MM.1S (cell line): ENCODE measurements around the gene TCAF2.
A peak's percentile ranks its signal among the peaks of the same experiment; 100 is the strongest.
"Not testable (repeated sequence)": the region's sequence is repeated elsewhere in the genome, so short reads cannot be mapped to it uniquely, and the experiment has no call there.

ENCODE experiments used
- DNase-seq: peaks from one replicate; pipeline ENCODE4 v3.0.0-alpha.2; 2015
- H2AFZ ChIP-seq: fragments of 300-600 bp; sonication (generic); 2 replicates; pipeline ENCODE4 v1.6.0; 2016; ENCODE audit warnings: antibody characterized with exemption, low read length
- H3F3A ChIP-seq: fragments of 300-600 bp; sonication (generic); 2 replicates; pipeline ENCODE4 v1.6.1; 2016; ENCODE audit warnings: mild to moderate bottlenecking, antibody characterized with exemption, low read length, moderate library complexity, mixed read lengths; ENCODE audit not compliant: insufficient read depth
- H3K27ac ChIP-seq: fragments of 300-600 bp; sonication (generic); 2 replicates; pipeline ENCODE4 v1.5.1; 2016; ENCODE audit warnings: mild to moderate bottlenecking, low read length
- H3K27me3 ChIP-seq: fragments of 300-600 bp; sonication (generic); replicated peaks from 2 replicates; pipeline ENCODE4 v1.6.0; 2016; ENCODE audit warnings: low read length; ENCODE audit not compliant: insufficient read depth
- H3K36me3 ChIP-seq: fragments of 300-600 bp; sonication (generic); replicated peaks from 2 replicates; pipeline ENCODE4 v1.6.1; 2016; ENCODE audit warnings: mild to moderate bottlenecking, low read length, mixed read lengths; ENCODE audit not compliant: insufficient read depth
- H3K4me1 ChIP-seq: fragments of 300-600 bp; sonication (generic); 2 replicates; pipeline ENCODE4 v1.6.1; 2016; ENCODE audit warnings: low read length, mixed read lengths
- H3K4me2 ChIP-seq: fragments of 300-600 bp; sonication (generic); 2 replicates; pipeline ENCODE4 v1.6.0; 2016; ENCODE audit warnings: low read depth, low read length
- H3K4me3 ChIP-seq: fragments of 300-600 bp; sonication (generic); 2 replicates; pipeline ENCODE4 v1.5.1; 2016; ENCODE audit warnings: low read length, mixed read lengths
- H3K79me2 ChIP-seq: fragments of 300-600 bp; sonication (generic); 2 replicates; pipeline ENCODE4 v1.6.1; 2016; ENCODE audit warnings: mixed run types, low read length, mixed read lengths
- H3K9ac ChIP-seq: fragments of 300-600 bp; sonication (generic); 2 replicates; pipeline ENCODE4 v1.6.1; 2016; ENCODE audit warnings: low read length, mixed read lengths
- H3K9me2 ChIP-seq: fragments of 300-600 bp; sonication (generic); replicated peaks from 2 replicates; pipeline ENCODE4 v1.6.1; 2016; ENCODE audit warnings: mild to moderate bottlenecking, low read length, mixed read lengths; ENCODE audit not compliant: insufficient read depth
- H3K9me3 ChIP-seq: fragments of 300-600 bp; sonication (generic); replicated peaks from 2 replicates; pipeline ENCODE4 v1.6.1; 2016; ENCODE audit warnings: mild to moderate bottlenecking, low read length, mixed read lengths; ENCODE audit not compliant: insufficient read depth
- H4K20me1 ChIP-seq: fragments of 300-600 bp; sonication (generic); 2 replicates; pipeline ENCODE4 v1.6.1; 2016; ENCODE audit warnings: mild to moderate bottlenecking, low read length, moderate library complexity, mixed read lengths; ENCODE audit not compliant: insufficient read depth

Gene TCAF2

DNA sequence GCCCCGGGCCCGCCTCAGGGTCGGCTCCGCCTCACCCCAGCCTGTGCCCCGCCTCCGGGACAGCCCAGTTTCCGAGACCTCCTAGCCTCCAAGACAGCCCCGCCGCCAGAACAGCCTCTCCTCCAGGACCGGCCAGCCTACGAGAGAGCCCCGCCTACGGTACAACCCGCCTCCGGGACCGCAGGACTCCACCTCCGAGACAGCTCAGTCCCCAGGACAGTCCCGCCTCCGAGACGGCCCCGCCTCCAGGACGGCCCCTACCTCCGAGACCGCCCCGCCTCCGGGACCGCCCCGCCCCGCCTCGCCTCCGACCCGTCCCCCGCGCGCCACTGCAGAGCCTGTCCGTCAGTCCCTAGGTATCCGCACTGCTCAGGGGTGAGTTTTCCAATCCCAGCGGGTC is at the start of gene TCAF2:
Gene TCAF2 (plus strand): TSS at position 329 of the 400 bp plus-strand sequence.
- H3K4me3 ChIP-seq: peak within 1 kb of the TSS; percentile 37; the same call in 1 of the 2 replicates
- H3K36me3 ChIP-seq, H3K9me2 ChIP-seq, H3K4me1 ChIP-seq, H3K27me3 ChIP-seq, H2AFZ ChIP-seq, H3K9me3 ChIP-seq, H3K79me2 ChIP-seq, H4K20me1 ChIP-seq, H3K4me2 ChIP-seq, DNase-seq, H3K9ac ChIP-seq, H3F3A ChIP-seq, H3K27ac ChIP-seq: not testable (repeated sequence)

DNA sequence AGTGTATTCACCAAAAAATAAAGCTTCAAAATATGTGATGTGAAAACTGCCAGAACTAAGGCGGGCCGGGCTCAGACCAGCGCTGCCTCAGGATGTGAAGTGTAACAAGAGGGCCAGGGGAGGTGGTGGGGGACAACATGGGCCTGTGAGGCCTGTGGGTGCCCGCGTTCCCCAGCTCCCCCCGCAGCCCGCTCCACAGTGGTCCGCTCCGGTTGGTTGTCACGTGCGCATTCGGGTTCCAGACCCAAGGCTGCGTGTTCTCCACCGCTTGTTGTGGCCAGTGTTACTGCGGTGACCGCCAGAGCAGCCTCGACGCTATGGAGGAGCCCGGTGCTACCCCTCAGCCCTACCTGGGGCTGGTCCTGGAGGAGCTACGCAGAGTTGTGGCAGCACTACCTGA is 49.3 kb upstream of the TCAF2 start, which contains the start of gene CTAGE15:
Gene CTAGE15 (plus strand): TSS at position 301 of the 400 bp plus-strand sequence. CDS start 17 bp downstream, at position 318.
- not testable (repeated sequence) for H3K27ac ChIP-seq, H3K4me1 ChIP-seq, H4K20me1 ChIP-seq, H2AFZ ChIP-seq, H3K9me3 ChIP-seq, H3K9me2 ChIP-seq, DNase-seq, H3K79me2 ChIP-seq, H3K9ac ChIP-seq, H3F3A ChIP-seq, H3K4me2 ChIP-seq, H3K36me3 ChIP-seq, H3K27me3 ChIP-seq, H3K4me3 ChIP-seq

DNA sequence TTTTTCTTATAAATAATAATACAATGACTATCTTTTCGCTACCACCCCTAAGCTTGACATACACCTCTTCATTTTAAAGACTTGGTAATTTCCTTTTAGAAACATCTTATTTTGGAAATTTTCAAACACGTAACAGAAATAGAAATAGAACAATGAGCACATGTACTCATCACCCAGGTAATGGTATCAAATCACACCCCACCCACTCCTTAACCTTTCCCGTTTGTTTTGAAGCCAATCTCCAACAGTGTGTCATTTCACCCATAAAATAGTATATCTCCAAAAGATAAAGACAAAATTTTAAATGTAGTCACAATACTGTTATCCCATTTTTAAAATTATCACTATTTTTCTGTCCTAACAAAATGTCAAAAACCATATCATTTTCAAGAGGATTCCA is 32.6 kb upstream of the TCAF2 start:
- H3K4me3 ChIP-seq, DNase-seq, H3K9me3 ChIP-seq, H3K79me2 ChIP-seq, H3K9me2 ChIP-seq, H3F3A ChIP-seq, H3K27ac ChIP-seq, H3K4me2 ChIP-seq, H2AFZ ChIP-seq, H4K20me1 ChIP-seq, H3K27me3 ChIP-seq, H3K9ac ChIP-seq, H3K36me3 ChIP-seq, H3K4me1 ChIP-seq: not testable (repeated sequence)

DNA sequence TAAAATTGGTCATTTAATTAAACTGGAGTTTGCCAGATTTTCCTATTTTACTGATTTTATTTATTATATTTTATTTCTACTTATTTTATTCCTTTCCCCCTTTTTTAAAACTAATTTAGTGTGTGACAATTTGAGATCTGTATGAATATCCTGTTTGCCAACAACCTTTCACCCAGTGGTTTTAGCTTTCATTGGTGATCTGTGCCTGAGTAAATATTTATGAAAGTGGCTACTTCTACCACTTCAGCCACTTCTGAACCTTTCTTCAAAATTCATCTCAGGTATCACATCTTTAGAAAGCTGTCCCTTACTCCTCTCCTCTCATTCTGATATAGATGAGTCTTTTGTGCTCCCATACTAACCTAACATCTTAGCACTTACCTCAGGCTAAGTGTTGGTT is 30.9 kb upstream of the TCAF2 start:
- not testable (repeated sequence) for H3K4me2 ChIP-seq, H3F3A ChIP-seq, H3K27ac ChIP-seq, H3K9me3 ChIP-seq, H3K27me3 ChIP-seq, H2AFZ ChIP-seq, H3K9me2 ChIP-seq, H3K36me3 ChIP-seq, H4K20me1 ChIP-seq, DNase-seq, H3K4me1 ChIP-seq, H3K4me3 ChIP-seq, H3K9ac ChIP-seq, H3K79me2 ChIP-seq

DNA sequence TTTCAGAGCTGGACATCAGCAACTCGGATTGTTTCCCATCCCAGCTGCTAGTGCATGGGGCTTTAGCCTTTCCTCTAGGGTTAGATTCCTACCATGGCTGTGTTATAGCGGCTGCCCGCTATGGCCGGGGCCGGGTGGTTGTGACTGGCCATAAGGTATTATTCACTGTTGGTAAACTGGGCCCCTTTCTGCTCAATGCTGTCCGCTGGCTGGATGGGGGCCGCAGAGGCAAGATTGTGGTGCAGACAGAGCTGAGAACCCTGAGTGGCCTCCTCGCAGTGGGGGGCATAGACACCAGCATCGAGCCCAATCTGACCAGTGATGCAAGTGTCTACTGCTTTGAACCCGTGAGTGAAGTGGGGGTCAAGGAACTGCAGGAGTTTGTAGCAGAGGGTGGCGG is 22.7 kb upstream of the TCAF2 start:
- not testable (repeated sequence) for H3K9me2 ChIP-seq, H3K9me3 ChIP-seq, H3K79me2 ChIP-seq, H3K4me1 ChIP-seq, H3K36me3 ChIP-seq, H2AFZ ChIP-seq, H4K20me1 ChIP-seq, DNase-seq, H3K9ac ChIP-seq, H3K27ac ChIP-seq, H3F3A ChIP-seq, H3K27me3 ChIP-seq, H3K4me3 ChIP-seq, H3K4me2 ChIP-seq

DNA sequence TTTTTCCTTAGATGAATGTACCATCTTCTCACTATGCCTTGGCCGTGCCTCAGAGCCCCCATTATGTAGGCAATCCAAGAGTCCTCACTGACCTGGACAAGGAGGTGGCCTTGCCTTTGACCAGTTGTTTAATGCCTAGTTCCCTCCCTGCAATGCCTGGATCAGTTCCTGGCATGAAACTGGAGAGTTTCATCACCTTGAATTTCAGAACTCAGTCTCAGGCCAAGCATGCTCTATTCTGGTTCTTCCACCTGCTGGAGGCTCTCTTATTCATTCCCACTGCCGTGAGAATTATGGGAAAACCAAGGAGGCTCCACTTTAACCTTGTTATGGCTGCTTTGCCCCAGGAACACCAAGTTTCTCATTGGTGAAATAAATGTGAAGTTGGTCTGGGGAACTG is 17.2 kb upstream of the TCAF2 start:
- H3K79me2 ChIP-seq, H3K27ac ChIP-seq, H3K36me3 ChIP-seq, H3K4me3 ChIP-seq, H3K9me2 ChIP-seq, H3K4me1 ChIP-seq, DNase-seq, H4K20me1 ChIP-seq, H2AFZ ChIP-seq, H3K9me3 ChIP-seq, H3K27me3 ChIP-seq, H3K9ac ChIP-seq, H3F3A ChIP-seq, H3K4me2 ChIP-seq: not testable (repeated sequence)

DNA sequence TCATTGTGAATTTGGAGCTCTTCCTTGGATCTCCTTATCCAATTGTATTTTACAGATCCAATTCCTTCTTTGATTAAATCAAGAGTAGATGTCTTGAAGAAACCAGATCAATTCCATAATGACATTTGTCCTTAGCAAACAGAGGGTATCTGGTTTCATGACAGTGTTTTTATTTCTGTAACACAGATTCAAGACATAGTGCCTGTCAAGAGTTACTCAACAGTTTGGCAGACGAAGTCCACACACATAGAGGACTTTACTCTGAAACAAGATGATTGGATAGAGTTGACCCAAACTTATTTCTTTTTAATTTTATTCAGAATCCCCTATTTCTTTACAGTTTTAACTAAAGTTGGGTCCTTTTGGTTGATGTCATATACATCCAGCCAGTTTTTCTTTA is 14.7 kb upstream of the TCAF2 start:
- H4K20me1 ChIP-seq, H3K36me3 ChIP-seq, H3K4me2 ChIP-seq, H3F3A ChIP-seq, H3K4me3 ChIP-seq, H3K27ac ChIP-seq, H3K9me3 ChIP-seq, H3K9ac ChIP-seq, H3K9me2 ChIP-seq, DNase-seq, H3K79me2 ChIP-seq, H2AFZ ChIP-seq, H3K27me3 ChIP-seq, H3K4me1 ChIP-seq: not testable (repeated sequence)

DNA sequence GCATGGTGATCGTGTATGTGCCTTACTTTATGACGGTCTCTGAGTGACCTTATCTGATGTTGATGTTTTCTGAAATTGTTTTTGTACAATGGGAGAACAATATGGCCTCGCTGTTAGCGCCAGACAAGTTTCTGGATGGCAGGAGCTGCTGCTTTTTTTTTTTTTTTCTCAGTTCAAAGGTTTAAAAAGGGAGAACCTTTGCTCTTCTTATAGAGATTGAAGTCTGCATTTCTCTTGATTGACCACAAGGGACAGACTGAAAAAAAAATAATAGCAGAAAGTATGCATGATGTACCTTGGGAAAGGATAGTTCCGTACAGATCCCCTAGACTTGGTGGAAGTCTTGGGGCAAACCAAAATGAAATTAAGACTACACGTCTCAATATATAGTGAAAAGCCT is 5.2 kb upstream of the TCAF2 start:
- not testable (repeated sequence) for H3K27ac ChIP-seq, DNase-seq, H3K9me2 ChIP-seq, H4K20me1 ChIP-seq, H3K9ac ChIP-seq, H2AFZ ChIP-seq, H3F3A ChIP-seq, H3K4me2 ChIP-seq, H3K79me2 ChIP-seq, H3K4me1 ChIP-seq, H3K4me3 ChIP-seq, H3K36me3 ChIP-seq, H3K27me3 ChIP-seq, H3K9me3 ChIP-seq
